HG03378 (cell line): ENCODE data around the gene ARMC10.
"Not testable (repeated sequence)": the region's sequence is repeated elsewhere in the genome, so short reads cannot be mapped to it uniquely, and the experiment has no call there.

ENCODE experiments used
- ATAC-seq: cut with Tn5 transposase; IDR thresholded peaks from one replicate; pipeline ENCODE4 v1.9.1; 2021; ENCODE audit warnings: mild to moderate bottlenecking, moderate library complexity; ENCODE audit not compliant: unreplicated experiment

ARMC10 gene

DNA sequence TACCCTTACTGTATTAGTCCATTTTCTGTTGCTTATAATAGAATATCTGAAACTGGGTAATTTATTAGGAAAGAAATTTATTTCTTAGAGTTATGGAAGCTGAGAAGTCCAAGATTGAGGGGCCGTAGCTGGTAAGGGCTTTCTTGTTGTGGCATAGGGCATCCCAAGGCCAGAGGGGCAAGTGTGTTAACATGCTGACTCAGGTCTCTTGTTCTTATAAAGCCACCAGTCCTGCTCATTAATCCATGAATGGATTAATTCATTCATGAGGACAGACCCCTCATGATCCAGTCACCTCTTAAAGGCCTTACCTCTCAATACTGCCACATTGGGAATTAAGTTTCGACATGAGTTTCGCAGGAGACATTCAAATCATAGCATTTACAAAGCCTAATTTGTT, 2.4 kb downstream of the ARMC10 start:
- no peak for ATAC-seq

DNA sequence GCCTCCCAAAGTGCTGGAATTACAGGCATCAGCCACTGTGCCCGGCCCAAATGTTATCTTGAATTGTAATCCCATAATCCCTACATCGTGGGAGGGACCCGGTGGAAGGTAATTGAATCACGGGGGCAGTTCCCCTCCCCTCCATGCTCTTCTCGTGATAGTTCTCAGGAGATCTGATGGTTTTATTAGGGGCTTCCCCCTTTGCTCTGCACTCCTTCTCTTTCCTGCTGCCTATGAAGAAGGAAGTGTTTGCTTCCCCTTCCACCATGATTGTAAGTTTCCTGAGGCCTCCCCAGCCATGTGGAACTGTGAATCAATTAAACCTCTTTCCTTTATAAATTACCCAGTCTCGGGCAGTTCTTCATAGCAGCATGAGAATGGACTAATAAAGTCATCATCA, 3.3 kb downstream of the ARMC10 start:
- ATAC-seq = not testable (repeated sequence)

DNA sequence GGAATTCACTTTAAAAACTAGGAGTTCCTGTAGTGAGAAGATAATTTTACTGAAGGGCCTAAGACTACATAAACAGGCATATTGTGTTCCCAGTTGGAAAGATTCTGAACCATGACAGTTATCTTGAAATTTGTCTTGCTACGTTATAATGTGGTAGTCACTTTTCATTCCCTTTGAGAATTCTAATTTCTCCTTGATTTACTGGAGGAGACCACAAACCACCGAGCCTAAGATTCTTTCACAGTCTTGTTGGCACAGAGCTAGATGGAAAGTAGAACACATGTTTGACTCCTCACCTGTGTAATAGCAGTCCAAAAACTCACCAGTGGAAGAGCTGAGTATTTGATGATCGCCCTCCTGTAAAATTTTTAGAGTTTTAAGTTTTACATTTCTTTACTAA, 4.9 kb downstream of the ARMC10 start:
- no peak for ATAC-seq

DNA sequence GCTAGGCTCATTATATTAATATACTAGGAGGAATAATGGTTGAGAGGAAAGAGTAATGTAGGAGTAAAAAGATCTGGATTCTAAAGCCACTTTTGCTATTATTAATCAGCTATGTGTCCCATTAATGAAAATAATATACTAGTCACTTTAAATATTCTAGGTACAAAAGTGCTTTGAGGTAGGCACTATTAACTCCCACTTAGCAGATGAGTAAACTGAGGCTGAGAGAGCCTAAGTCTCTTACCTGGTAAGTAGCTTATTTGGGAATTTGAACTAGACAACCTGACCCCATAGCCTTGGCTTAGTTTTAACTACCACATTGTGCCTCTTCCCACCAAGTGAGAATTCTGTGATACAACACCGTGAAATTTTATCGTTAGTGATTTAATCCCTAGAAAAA, 6.0 kb downstream of the ARMC10 start:
- ATAC-seq = no peak

DNA sequence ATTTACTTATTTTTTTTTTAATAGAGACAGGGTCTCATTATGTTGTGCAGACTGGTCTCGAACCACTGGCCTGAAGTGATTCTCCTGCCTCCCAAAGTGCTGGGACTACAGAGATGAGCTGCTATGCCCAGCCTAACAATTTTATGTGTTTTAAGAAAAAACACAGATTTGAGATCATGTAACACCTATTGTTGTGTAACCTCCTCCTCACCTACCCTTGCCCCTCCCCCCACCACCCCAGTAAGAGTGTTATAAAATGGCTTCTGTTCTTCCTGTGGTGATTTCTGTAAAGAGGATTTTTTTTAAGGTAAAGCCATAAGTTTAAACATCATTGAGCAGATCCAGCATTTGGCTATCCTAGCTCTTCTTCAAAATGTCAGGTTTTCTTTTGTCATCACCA, 7.6 kb downstream of the ARMC10 start:
- ATAC-seq = no peak

DNA sequence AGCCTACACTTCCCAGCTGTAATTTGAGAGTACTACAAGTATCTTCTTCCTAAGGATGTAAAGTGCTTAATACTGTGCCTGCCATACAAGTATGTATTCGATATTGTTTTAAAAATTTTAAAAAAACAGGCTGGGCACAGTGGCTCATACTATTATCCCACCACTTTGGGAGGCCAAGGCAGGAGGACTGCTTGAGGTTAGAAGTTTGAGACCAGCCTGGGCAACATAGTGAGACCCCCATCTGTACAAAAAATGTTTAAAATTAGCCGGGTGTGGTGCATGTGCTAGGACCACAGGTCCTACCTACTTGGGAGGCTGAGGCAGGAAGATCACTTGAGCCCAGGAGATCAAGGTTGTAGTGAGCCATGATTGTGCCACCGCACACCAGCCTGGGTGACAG, 8.3 kb downstream of the ARMC10 start:
- no peak for ATAC-seq

DNA sequence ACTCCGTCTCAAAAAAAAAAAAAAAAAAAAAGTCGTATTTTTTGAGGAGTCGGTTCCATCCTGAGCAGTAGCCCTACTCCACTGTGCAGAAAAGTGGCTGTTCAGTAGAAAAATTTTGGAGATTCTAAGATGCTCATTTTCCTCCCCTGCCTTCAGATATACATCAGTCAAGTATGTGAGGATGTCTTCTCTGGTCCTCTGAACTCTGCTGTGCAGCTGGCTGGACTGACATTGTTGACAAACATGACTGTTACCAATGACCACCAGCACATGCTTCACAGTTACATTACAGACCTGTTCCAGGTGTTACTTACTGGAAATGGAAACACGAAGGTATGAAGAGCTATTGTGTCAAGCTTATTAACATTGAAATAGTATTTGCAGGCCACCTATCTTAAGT, 17.4 kb downstream of the ARMC10 start:
- ATAC-seq = not testable (repeated sequence)

DNA sequence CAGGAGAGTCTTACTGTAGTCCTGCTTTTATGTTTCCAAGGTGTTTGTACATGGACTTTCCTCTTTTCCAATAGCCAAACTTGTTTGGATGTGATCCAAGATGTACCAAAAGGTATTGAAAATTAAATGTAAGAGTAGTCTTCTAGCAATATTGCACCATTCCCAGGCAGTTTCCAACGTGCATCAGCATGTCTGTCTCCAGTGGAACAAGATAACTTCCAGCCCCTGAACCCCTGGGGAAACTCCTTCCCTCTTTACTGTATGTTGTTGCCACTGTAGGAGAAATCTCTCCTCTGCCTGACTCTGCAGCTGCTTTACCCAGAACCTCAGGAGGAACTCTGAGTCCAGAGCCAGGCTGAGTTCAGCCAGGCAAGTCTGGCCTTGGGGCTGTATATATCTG, 18.5 kb downstream of the ARMC10 start:
- no peak for ATAC-seq

DNA sequence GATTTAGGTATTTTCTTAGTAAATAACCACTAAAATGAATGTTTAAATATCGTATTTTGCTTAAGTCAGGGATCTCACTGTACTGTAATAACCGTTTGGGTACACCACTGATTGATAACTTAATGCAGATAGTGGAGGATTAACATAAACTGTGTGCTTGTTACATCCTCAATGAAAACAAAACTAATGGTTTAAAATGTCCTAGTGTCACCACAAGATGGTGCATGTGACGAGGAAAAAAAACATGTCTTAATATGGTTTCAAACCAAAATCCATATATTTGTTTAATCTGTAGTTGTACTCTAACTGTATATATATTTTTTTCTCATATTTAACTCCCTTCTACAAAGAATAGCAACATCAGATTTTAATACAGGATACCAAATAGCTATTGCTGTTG, 19.2 kb downstream of the ARMC10 start:
- ATAC-seq = no peak

DNA sequence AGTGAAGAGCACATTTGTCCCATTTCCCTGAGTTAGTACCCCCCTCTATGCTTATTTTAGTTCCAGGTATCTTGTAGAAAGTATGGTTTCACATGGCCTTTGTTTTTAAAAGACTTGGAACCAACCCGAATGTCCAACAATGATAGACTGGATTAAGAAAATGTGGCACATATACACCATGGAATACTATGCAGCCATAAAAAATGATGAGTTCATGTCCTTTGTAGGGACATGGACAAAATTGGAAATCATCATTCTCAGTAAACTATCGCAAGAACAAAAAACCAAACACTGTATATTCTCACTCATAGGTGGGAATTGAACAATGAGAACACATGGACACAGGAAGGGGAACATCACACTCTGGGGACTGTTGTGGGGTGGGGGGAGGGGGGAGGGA, 20.6 kb downstream of the ARMC10 start:
- ATAC-seq = not testable (repeated sequence)

DNA sequence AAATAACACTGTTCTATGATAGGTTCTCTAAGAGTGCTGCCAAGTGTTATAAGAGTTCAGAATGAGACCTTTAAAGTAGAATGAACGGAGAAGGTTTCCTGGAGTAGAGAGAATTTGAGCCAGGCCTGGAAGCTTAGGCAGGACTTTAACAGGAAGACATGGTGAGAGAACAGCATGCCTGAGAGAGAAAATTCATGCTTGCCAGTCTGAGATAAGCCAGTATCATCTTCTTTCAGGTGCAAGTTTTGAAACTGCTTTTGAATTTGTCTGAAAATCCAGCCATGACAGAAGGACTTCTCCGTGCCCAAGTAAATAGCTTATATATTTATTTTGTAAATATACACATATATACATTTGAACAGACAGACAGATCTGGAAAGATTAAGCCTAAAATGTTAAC, 22.1 kb downstream of the ARMC10 start:
- no peak for ATAC-seq

DNA sequence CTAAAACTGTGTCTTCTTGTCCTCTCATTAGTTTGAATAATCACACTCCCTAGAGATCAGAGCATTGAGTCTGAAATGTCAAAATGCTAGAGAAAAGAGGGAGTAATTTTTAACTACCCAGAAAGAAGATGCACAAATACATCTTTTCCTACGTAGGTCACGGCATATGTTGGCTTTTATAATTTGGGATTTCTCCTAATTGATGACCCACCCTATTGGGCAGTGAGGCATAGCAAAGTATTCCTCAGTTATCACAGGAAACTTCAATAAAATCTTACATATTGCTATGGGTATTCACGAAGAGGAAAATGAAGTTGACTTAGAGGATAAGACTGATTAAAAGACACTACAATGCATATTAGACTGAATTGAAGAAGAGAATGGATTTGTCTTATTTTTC, 25.4 kb downstream of the ARMC10 start:
- ATAC-seq = no peak

DNA sequence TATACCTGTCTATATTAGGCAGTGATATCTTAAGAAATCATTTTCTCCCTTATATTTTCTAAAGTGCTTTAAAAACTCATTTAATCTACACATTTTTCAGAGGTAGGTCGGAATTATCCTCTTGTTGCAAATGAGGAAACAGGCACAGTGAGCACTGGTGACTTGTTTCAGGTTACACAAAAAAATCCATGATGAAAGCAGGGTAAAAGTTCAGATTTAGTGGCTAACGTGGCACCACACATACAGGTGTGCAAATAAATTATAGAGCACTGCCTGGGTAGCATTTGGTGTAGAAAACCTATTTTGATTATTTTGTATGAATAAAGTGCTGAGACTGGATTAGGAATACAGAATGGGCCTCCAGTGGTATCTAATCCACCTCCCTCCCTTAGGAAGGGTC, 26.6 kb downstream of the ARMC10 start:
- ATAC-seq = no peak

DNA sequence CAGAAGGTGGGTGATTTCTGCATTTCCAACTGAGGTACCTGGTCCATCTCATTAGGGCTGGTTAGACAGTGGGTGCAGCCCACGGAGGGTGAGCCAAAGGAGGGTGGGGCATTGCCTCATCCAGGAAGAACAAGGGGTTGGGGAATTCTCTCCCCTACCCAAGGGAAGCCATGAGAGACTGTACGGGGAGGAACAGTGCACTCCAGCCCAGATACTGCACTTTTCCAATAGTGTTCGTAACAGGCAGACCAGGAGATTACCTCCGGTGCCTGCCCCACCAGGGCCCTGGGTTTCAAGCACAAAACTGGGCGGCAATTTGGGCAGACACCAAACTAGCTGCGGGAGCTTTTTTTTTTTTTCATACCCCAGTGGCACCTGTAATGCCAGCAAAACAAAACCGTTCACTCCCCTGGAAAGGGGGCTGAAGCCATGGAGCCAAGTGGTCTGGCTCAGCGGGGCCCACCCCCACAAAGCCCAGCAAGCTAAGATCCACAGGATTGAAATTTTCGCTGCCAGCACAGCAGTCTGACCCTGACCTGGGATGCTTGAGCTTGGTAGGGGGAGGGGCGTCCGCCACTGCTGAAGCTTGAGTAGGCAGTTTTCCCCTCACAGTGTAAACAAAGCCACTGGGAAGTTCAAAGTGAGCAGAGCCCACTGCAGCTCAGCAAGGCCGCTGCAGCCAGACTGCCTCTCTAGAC, 31.2 kb downstream of the ARMC10 start:
- no peak for ATAC-seq

DNA sequence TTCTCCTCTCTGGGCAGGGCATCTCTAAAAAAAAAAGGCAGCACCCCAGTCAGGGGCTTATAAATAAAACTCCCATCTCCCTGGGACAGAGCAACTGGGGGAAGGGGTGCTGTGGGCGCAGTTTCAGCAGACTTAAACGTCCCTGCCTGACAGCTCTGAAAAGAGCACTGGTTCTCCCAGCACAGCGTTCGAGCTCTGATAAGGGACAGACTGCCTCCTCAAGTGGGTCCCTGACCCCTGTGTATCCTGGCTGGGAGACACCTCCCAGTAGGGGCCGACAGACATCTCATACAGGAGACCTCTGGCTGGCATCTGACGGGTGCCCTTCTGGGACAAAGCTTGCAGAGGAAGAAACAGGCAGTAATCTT, 31.7 kb downstream of the ARMC10 start:
- not testable (repeated sequence) for ATAC-seq

DNA sequence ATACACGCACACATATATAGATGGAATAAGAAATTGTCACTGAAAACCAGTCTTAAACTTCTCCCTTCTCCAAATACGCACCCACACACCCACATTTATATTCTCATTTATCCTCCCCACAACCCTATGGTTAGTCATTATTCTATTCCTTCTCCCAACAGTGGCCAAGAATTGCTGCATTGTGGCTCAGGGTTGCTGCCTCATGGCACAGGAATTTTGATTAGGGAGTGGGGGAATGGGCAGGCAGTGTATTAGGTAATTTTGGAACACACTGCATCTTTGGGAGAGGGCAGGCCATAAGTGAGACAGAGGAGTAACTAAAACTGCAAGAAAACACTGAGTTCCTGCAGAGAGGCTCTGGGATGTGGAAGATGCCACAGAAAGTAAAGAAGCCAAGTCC, 38.2 kb downstream of the ARMC10 start:
- no peak for ATAC-seq

DNA sequence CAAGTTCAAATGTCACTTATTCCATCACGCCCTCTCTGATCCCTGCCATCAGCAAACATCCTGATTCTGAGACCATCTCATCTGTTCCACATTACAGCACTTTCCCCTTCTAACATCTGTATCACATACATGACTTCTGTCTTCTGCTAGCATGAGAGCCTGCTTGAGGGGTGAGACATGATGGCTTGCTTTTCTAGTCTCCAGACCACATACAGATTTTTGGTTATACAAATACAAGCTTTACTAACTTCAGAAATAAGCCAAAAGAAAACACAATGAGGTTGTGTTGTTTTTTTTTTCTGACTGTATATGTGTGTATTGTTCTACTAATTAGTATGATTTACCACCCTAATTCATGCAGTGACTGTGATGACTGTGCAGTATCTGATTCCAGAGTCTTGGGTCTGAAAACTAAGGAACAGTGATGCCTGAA, 39.7 kb downstream of the ARMC10 start:
- ATAC-seq = no peak

DNA sequence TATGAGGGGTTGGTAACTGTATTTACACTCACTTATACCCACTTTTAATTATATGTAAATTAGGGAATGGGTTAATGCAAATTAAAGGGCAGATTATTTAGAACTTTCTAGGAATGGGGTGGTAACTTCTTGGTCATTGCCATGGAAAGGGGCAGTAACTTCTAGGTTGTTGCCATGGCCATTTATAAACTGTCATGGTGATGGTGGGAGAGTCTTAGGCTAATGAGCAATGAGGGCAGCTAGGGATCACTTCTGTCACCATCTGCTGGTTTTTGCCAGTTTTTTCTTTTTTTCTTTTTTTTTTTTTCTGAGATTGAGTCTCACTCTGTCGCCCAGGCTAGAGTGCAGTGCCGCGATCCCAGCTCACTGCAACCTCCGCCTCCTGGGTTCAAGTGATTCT, 40.8 kb downstream of the ARMC10 start:
- ATAC-seq = no peak

DNA sequence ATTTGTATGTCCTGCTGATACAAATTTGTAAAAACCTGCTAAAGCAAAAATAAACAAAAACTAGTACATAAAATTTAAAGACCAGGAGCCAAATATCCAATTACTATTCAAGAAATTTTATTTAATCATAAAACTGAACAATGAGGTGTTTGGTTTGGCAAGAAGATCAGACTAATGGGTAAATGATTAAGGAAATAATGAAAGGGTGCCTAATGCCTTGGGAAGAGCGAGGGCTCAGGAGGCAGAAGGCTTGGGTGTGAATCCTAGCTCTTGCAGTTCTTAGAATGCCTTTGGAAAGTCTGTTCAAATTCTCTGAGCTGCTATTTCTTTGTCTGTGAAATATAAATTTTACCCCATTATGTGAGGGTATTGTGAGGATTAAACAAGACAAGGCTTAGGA, 41.6 kb downstream of the ARMC10 start:
- no peak for ATAC-seq

DNA sequence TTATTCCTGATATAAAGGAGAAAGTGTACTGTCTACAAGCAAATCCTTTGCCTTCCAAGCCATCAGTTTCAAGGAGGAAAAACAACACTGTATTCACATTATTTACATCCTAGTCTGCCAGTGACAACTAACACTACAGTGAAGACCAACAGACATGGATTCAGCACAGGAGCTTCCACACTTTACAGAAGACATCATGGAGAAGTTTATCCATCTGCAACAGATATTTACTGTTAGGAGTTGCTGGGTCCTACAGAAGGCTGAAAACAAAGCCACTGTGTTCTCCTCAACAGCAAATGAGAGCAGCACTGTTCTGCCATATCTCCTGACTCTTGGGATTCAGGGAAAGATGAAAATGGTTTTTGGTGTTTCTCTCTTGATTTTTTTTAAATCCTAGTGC, 42.1 kb downstream of the ARMC10 start:
- ATAC-seq = no peak

DNA sequence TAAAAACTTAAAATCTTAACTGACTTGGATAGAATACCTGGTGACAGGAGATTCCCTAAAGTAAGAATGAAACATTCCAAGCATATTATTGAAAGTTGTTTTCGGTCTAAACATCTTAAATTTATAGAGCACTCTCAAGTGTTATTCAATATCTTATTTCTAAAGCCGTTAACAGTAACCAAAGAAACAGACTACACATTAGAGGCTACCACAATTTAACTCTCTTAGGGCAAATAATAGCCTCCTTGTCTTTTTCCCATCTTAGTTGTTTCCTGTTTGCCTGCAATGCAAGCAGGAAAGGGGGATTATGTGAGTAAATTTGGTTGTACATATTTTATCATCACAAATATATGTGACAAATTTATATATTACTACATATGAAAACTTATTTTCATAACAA, 42.5 kb downstream of the ARMC10 start:
- ATAC-seq = no peak

DNA sequence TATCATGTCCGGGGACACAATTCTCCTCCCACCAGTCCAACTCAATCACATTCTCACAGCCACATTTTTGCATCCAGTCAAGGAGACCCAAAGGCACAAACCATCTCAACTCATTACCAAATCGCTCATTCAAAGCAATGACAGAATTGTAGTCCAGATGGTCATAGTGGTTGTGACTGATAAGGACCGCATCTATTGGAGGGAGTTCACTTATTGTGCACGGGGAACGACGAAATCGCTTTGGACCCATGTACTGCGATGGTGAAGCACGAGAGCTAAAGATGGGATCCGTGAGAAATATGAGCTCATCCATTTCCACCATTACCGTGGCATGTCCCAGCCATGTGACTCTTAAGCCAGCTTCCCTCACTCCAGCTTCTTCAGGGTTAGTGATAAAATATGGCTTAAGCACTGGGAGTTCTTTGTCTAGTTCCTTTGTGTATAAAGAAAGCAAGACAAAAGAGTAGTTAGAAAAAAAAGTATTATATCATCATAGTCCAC, 44.9 kb downstream of the ARMC10 start:
- no peak for ATAC-seq

DNA sequence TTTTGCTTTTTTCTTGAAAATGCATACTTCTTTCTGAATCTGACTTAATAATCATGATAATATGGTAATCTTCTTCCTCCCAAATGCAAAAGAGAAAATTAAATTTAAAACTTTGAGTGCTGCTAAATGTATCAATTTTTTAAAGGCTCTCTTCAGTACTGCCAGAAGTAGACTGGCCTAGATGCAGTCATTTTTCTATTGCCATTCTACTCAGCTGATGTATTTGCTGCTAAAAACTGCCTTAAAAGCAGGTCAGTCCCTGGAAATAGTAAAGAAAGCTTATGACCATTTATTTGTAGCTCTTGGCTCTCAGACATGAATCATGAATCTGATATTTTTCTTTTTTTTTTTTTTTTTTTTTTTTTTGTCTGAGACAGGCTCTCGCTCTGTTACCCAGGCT, 45.4 kb downstream of the ARMC10 start:
- ATAC-seq = no peak
